LNCaP clone FGC (cell line): ENCODE data around the gene C4orf50.

Source experiments
- DNase-seq: peaks from one replicate; pipeline ENCODE4 v3.0.0-alpha.2; 2011; ENCODE audit warnings: low read depth
- H3K4me3 ChIP-seq: 2 replicates; pipeline ENCODE4 v1.5.1; 2011; ENCODE audit warnings: mild to moderate bottlenecking, low read depth, low read length, control low read depth
- TF ChIP-seq, protein P1 (sequence below): IDR thresholded peaks from 2 replicates; pipeline ENCODE4 v1.5.1; 2012; ENCODE audit warnings: mild to moderate bottlenecking; ENCODE audit not compliant: control insufficient read depth, insufficient read depth; ENCODE audit errors: extremely low read depth

C4orf50 gene

DNA sequence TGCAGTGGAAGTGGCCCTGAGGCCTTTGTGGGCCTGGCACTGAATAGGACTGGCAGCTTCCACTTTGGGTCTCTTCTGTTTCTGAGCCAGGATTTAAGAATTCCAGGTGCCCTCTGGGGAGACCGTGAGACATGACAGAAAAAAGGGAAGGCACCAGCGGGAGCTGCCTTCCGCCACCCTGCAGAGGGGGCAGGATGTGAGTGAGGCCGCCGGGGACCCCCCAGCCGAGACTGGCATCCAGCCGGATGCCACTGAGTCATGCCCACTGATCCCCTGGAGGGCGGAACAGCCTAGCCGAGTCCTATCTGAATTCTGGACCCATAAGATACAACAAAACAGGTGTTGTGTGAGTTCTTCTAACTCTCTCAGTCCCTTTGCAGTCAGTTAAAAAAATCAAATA, 41.3 kb downstream of the C4orf50 start:
- no peak for DNase-seq
- TF ChIP-seq, protein P1, sequence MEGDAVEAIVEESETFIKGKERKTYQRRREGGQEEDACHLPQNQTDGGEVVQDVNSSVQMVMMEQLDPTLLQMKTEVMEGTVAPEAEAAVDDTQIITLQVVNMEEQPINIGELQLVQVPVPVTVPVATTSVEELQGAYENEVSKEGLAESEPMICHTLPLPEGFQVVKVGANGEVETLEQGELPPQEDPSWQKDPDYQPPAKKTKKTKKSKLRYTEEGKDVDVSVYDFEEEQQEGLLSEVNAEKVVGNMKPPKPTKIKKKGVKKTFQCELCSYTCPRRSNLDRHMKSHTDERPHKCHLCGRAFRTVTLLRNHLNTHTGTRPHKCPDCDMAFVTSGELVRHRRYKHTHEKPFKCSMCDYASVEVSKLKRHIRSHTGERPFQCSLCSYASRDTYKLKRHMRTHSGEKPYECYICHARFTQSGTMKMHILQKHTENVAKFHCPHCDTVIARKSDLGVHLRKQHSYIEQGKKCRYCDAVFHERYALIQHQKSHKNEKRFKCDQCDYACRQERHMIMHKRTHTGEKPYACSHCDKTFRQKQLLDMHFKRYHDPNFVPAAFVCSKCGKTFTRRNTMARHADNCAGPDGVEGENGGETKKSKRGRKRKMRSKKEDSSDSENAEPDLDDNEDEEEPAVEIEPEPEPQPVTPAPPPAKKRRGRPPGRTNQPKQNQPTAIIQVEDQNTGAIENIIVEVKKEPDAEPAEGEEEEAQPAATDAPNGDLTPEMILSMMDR = no peak
- H3K4me3 ChIP-seq = no peak overlapping the region

DNA sequence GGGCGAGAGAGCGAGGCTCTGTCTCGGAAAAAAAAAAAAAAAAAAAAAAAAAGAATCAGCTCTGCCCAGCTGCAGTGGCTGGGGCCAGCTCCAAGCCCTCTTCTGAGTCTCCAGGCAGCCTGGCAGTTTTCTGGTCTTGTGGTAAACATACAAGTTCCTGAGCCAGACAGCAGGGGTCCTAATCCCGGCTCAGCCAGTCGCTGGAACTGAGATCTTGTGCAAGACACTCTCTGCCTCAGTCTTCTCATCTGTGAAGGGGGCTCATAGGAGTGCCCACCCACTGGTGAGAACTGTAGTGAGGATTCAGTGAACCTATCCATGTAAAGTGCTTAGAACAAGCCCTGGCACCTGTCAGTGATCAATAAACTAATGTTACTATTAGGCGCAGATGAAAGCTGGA, 41.8 kb downstream of the C4orf50 start:
- TF ChIP-seq, protein P1 = no peak
- DNase-seq = no peak
- no peak overlapping the region for H3K4me3 ChIP-seq

DNA sequence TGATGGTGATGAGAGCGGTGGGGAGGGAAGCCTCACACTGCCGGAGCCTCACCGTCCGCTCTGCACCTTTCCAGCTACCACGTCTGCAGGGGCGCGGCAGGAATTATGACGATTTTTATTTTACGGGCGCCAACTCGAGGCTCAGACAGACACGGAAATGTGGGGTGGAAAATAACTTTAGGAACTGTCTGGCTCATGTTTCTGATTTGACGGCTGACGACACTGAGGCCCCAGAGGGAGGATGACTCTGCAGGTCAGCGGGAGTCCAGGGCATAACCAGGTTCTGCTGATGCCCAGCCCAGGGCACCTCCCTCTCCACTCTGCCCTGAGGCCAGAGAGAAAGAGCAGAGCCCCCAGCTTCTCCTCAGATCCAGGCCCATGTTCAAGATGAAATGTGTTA, 43.9 kb downstream of the C4orf50 start:
- H3K4me3 ChIP-seq = no peak overlapping the region
- TF ChIP-seq, protein P1 = no peak
- no peak for DNase-seq

DNA sequence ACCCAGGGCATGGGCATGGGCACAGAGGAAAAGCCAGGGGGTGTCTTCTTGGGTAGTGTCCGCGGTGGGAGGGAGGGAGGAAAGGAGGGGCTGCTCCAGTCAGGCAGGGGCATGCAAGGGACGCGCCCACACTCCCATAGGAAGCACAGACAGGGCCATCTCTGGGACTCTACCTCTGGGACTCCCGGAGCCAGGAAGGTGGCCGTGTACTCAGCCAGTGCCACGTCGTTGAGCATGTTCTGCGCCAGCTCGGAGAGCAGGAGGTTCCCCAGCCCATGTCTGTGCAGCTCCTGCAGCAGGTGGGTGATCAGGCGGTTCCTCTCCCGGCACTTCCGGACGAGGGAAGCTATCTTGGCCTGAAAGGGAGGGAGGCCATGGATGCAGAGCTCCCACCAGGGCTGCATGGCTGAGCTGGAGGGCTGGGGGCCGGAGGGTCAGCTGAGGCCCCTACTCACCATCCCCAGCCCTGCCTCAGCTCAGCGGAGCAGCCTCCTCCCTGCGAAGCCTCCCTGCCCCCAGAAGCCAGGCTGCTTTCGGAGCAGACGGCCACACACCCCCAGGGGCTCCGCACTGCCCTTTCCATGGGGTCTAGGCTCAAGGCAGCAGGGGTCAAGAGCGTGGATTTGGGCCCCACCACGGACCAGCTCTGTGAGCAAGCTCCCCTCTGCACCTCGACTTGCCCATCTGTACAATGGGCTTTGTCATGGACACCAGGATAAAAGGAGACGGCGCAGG, 44.6 kb downstream of the C4orf50 start:
- no peak overlapping the region for H3K4me3 ChIP-seq
- no peak for DNase-seq
- TF ChIP-seq, protein P1 = no peak

DNA sequence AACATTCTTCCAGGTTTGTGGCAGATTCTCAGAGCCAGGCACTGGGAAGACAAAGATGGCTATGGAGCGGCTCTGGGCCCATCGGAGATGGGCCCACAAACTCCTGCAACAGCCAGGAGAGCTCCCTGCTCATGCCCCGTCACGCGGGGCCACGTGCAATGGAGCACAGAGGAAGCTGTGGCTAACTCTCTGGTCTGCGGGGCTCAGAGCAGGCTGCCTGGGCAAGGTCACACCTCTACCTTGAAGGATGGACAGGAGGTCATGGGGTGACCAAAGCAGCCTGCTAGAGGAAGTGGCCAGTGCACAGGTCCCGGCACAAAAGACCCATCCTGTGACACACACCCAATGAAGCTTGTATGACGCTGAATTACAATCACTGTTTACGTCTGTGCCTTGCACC, 45.2 kb downstream of the C4orf50 start:
- DNase-seq = no peak
- TF ChIP-seq, protein P1 = no peak
- H3K4me3 ChIP-seq = no peak overlapping the region

DNA sequence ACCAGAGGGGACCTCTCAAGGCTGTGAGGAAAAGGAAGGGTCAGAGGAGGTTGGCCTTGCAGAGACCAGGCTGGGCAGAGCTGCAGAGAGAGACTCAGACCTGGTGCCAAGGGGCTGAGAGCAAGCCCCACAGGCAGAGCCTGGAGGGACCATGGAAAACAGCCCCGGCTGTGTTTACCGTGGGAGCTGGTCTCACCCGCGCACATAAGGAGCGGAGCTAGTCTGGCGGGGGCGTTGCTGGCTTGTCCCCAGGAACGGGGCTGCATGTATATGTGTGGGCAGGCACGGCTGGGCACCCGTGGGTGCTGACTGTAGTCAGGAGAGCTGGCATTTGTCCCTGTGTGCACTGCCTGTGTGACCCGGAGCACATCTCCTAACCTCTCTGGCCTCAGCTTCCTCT, 45.7 kb downstream of the C4orf50 start:
- TF ChIP-seq, protein P1 = no peak
- no peak for DNase-seq
- H3K4me3 ChIP-seq = no peak overlapping the region

DNA sequence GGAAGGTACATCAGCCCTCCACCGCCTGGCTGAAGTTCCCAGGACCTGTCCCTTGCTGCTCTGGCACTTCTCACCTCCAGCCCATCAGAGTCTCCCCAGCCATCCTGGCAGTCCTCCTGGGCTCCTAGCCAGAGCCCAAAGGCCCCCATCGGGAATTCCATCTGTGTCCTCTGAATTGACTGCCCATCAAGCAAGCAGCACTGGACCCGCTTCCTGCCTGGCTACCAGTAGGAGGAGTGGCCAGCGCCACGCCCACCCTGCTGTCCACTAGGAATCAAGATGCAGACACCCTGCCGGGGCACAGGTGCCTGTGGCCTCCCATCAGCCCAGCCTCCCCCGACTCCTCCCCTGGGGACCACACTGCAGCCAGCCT, 47.2 kb downstream of the C4orf50 start:
- no peak overlapping the region for H3K4me3 ChIP-seq
- no peak for DNase-seq
- TF ChIP-seq, protein P1 = no peak
